ENCODE data around the gene GNPAT.

DNA sequence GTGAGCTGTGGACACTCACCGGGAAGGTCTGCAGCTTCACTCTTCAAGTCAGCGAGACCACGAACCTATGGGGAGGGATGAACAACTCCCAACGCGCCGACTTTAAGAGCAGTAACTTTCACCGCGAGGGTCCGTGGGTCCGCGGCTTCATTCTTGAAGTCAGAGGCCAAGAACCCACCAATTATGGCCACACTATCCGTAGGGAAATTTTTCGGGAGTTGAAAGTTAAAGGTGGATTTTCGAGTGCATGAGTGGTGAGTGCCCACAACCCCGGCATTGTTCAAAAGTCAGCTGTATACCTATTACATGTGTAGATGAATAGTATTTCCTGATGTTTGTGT, 77.0 kb downstream of the GNPAT start:
- TF ChIP-seq, protein P1, sequence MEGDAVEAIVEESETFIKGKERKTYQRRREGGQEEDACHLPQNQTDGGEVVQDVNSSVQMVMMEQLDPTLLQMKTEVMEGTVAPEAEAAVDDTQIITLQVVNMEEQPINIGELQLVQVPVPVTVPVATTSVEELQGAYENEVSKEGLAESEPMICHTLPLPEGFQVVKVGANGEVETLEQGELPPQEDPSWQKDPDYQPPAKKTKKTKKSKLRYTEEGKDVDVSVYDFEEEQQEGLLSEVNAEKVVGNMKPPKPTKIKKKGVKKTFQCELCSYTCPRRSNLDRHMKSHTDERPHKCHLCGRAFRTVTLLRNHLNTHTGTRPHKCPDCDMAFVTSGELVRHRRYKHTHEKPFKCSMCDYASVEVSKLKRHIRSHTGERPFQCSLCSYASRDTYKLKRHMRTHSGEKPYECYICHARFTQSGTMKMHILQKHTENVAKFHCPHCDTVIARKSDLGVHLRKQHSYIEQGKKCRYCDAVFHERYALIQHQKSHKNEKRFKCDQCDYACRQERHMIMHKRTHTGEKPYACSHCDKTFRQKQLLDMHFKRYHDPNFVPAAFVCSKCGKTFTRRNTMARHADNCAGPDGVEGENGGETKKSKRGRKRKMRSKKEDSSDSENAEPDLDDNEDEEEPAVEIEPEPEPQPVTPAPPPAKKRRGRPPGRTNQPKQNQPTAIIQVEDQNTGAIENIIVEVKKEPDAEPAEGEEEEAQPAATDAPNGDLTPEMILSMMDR (conservative IDR thresholded peaks at IDR 0.05; ENCODE audit: low read depth, low read length), result no peak
- no peak for TF ChIP-seq EZH2 (IDR thresholded peaks at IDR 0.05; ENCODE audit: borderline replicate concordance, low read depth, low read length, poor library complexity, severe bottlenecking)
